Endothelial cell (in vitro differentiated cells): ENCODE measurements around the gene SERGEF. TPM values are rescaled to one million over a fixed set of nuclear protein-coding genes. Genes with fewer than 3 reads are reported as not detected.

Experiments
- DNase-seq: peaks from one replicate; pipeline ENCODE4 v3.0.0; 2021; ENCODE audit warnings: low spot score
- H3K27ac Mint-ChIP-seq: one replicate; pipeline ENCODE4 v1.8.0; 2021; ENCODE audit warnings: mixed read lengths, inconsistent platforms; ENCODE audit not compliant: unreplicated experiment
- H3K27me3 Mint-ChIP-seq: one replicate; pipeline ENCODE4 v1.8.0; 2021; ENCODE audit warnings: mild to moderate bottlenecking, moderate library complexity, mixed read lengths, inconsistent platforms; ENCODE audit not compliant: unreplicated experiment
- H3K36me3 Mint-ChIP-seq: one replicate; pipeline ENCODE4 v1.8.0; 2021; ENCODE audit warnings: mild to moderate bottlenecking, low read depth, mixed read lengths, inconsistent platforms; ENCODE audit not compliant: unreplicated experiment
- H3K4me1 Mint-ChIP-seq: one replicate; pipeline ENCODE4 v1.8.0; 2021; ENCODE audit warnings: mild to moderate bottlenecking, mixed read lengths, inconsistent platforms; ENCODE audit not compliant: unreplicated experiment
- H3K4me3 Mint-ChIP-seq: one replicate; pipeline ENCODE4 v1.8.0; 2021; ENCODE audit warnings: mild to moderate bottlenecking, mixed read lengths, inconsistent platforms; ENCODE audit not compliant: unreplicated experiment
- H3K9me3 Mint-ChIP-seq: one replicate; pipeline ENCODE4 v1.8.0; 2021; ENCODE audit warnings: mixed read lengths, inconsistent platforms; ENCODE audit not compliant: unreplicated experiment
- total RNA-seq: library from RNA; stranded (reverse); fragmentation: NEBNext Ultra II Directional; extraction: Animal tissue kit (Norgen Biotek cat#: 25700); gene quantifications from one replicate; pipeline ENCODE4 v1.2.1, GENCODE V29; 2021; ENCODE audit not compliant: unreplicated experiment
- TF ChIP-seq, protein P1 (sequence below): fragments of 200-600 bp; sonication (generic); IDR thresholded peaks from one replicate; pipeline ENCODE4 v1.5.0; 2021; ENCODE audit warnings: antibody characterized with exemption; ENCODE audit not compliant: unreplicated experiment

Gene SERGEF
- total RNA-seq, 1 donor from 2014 or later = 19.1 TPM

GRCh38 chr11:17788084-17788483, 224.8 kb downstream of the SERGEF start:
- H3K27ac Mint-ChIP-seq = no peak overlapping the region
- H3K36me3 Mint-ChIP-seq = no peaks in the 10 kb centered on the region

GRCh38 chr11:17786824-17787525, 225.9 kb downstream of the SERGEF start:
- H3K4me3 Mint-ChIP-seq = peak overlapping the region; percentile 29
- no peak for DNase-seq
- TF ChIP-seq, protein P1, sequence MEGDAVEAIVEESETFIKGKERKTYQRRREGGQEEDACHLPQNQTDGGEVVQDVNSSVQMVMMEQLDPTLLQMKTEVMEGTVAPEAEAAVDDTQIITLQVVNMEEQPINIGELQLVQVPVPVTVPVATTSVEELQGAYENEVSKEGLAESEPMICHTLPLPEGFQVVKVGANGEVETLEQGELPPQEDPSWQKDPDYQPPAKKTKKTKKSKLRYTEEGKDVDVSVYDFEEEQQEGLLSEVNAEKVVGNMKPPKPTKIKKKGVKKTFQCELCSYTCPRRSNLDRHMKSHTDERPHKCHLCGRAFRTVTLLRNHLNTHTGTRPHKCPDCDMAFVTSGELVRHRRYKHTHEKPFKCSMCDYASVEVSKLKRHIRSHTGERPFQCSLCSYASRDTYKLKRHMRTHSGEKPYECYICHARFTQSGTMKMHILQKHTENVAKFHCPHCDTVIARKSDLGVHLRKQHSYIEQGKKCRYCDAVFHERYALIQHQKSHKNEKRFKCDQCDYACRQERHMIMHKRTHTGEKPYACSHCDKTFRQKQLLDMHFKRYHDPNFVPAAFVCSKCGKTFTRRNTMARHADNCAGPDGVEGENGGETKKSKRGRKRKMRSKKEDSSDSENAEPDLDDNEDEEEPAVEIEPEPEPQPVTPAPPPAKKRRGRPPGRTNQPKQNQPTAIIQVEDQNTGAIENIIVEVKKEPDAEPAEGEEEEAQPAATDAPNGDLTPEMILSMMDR = no peak

More at GRCh38 chr11:17788084-17788483, 224.8 kb downstream of the SERGEF start:
- TF ChIP-seq, protein P1 = no peak
- no peak for DNase-seq
- peaks cover 4% of the 10 kb centered on the region for H3K27me3 Mint-ChIP-seq
- H3K9me3 Mint-ChIP-seq = no peaks in the 10 kb centered on the region
- H3K4me3 Mint-ChIP-seq = no peak overlapping the region
- H3K4me1 Mint-ChIP-seq = no peaks in the 10 kb centered on the region

GRCh38 chr11:17783878-17784277, 229.0 kb downstream of the SERGEF start:
- Mint-ChIP-seq H3K27me3 (peaks cover 7% of the 10 kb centered on the region), H3K9me3 (no peaks in the 10 kb centered on the region), H3K36me3 (no peaks in the 10 kb centered on the region), H3K27ac (no peak overlapping the region), H3K4me3 (no peak overlapping the region), H3K4me1 (no peaks in the 10 kb centered on the region)
- TF ChIP-seq, protein P1 = no peak
- no peak for DNase-seq

More at GRCh38 chr11:17786824-17787525, 225.9 kb downstream of the SERGEF start:
- Mint-ChIP-seq H3K9me3 (no peaks in the 10 kb centered on the region), H3K4me1 (no peaks in the 10 kb centered on the region), H3K36me3 (no peaks in the 10 kb centered on the region), H3K27ac (no peak overlapping the region), H3K27me3 (peaks cover 4% of the 10 kb centered on the region)

DNA sequence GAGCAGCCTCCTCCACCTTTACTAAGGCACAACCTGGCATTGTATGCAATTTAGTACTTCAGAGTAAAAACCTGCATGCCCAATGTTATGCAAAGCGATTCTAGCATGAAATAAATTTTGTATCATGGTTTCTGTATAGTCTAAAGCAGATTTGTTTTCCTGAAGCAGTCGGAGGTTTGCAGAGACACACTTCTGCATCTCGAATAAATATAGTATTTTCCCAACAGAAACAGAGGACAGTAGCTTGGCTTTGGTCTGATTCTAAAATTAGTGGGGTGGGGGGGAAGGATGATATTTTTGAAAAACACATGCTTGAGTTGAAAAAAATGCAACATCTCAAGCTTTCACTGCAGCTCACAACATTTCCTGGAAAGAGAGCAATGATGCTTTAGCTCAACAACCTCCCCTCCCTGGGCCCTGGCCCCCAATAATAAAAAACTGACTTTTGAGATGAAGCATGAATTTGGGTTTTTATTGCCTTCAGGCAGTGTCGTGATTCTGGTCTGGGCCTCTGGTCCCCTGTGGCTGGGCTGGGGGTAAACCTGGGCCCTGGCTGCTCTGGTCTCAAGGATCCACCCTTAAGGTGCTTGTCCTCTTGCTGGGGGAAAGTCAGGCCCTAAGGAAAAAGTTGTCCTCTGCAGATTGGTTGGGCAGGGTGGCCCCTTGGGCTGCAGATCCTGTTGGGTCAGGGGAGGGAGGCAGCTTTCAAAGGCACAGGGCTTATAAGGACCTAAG, 230.1 kb downstream of the SERGEF start:
- Mint-ChIP-seq H3K9me3 (no peaks in the 10 kb centered on the region), H3K4me1 (no peaks in the 10 kb centered on the region), H3K27ac (no peak overlapping the region), H3K27me3 (peaks cover 7% of the 10 kb centered on the region), H3K36me3 (no peaks in the 10 kb centered on the region), H3K4me3 (no peak overlapping the region)
- no peak for DNase-seq
- TF ChIP-seq, protein P1 = no peak

- Mint-ChIP-seq H3K4me1 (no peaks in the 10 kb centered on the region), H3K27ac (no peak overlapping the region), H3K27me3 (peaks cover 6% of the 10 kb centered on the region), H3K36me3 (no peaks in the 10 kb centered on the region), H3K9me3 (no peaks in the 10 kb centered on the region), H3K4me3 (no peak overlapping the region)
- no peak for DNase-seq
- TF ChIP-seq, protein P1 = no peak
Observed at GRCh38 chr11:17782145-17782544, 230.7 kb downstream of the SERGEF start.
